ENCODE measurements around the gene MPPED1. TPM values are rescaled to one million over a fixed set of nuclear protein-coding genes. Genes with fewer than 3 reads are reported as not detected.

The MPPED1 gene
- total RNA-seq, 2 donors from 2014 or later: 0.11 to 0.59 TPM

DNA sequence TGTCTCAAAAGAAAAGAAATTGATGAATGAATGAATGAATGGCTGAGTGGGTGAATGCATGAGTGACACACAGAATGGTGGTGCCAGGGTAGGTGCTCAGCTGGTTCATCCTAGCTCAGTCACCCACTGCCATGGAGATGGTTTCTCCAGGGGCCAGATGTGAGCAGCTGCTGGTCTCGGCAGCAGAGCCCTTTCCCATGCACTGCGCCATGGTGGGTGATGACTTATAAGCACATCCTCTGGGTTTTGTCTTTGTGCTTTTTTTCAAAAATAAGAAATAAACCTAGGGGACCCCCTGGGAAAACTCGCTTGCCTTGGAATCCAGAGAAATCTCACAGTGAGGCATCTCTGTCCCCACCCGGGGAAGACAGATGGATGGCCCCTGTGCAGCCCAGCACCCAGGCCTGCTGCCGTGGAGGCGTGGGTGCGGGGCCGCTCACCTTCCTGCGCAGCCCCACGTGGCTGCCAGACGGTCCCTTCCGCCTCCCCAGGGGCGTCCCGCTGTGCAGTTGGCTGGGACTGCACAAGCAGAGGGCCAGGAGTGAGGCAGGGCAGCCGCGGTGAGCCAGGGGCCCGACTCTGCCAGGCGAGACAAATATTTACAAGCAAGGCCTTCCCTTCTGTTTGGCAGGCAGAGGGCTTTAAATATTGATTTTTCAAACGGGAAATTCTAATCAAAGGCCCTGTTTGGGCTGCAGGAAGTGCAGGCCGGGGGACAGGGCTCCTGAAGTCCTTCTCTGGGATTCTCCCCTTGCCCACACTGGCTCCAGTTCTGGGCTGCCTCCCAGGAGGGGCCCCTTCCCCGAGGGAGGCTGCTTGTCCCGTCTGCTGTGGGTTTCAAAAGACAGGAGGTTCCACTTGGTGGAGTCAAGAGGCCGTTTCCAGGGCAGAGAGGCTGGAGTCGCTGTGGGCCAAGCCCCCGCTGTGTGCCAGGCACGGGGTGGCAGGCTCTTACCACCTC, 24.3 kb downstream of the MPPED1 start:
- Mint-ChIP-seq H3K9me3 (no peaks in the 10 kb centered on the region), H3K4me1 (no peaks in the 10 kb centered on the region), H3K4me3 (no peak overlapping the region), H3K27me3 (ENCODE audit: insufficient read depth) (peaks cover 21% of the 10 kb centered on the region), H3K36me3 (ENCODE audit: low read depth) (no peaks in the 10 kb centered on the region), H3K27ac (no peak overlapping the region)
- no peaks in the 10 kb centered on the region for H3K4me1 ChIP-seq (ENCODE audit: control insufficient read depth, insufficient read depth, low read length)
- 83 to 86% methylated on average over 18 to 26 of the region's 26 CpGs for WGBS, 2 experiments (ENCODE audit: insufficient coverage in 1 of 2, insufficient read length in 1 of 2)
- no peak overlapping the region for H3K4me3 ChIP-seq (ENCODE audit: low read length)
- no peaks in the 10 kb centered on the region for H3K36me3 ChIP-seq (ENCODE audit: control insufficient read depth, insufficient read depth, low read length)
- no peak overlapping the region for H3K27ac ChIP-seq (ENCODE audit: low read depth, low read length)
- H3K9me3 ChIP-seq (ENCODE audit: control insufficient read depth, low read length): no peaks in the 10 kb centered on the region
- peak; percentile 46 for DNase-seq
- no peak overlapping the region for H3K9ac ChIP-seq (ENCODE audit: extremely low read depth, low read length, poor library complexity, severe bottlenecking)
- TF ChIP-seq, protein P1, sequence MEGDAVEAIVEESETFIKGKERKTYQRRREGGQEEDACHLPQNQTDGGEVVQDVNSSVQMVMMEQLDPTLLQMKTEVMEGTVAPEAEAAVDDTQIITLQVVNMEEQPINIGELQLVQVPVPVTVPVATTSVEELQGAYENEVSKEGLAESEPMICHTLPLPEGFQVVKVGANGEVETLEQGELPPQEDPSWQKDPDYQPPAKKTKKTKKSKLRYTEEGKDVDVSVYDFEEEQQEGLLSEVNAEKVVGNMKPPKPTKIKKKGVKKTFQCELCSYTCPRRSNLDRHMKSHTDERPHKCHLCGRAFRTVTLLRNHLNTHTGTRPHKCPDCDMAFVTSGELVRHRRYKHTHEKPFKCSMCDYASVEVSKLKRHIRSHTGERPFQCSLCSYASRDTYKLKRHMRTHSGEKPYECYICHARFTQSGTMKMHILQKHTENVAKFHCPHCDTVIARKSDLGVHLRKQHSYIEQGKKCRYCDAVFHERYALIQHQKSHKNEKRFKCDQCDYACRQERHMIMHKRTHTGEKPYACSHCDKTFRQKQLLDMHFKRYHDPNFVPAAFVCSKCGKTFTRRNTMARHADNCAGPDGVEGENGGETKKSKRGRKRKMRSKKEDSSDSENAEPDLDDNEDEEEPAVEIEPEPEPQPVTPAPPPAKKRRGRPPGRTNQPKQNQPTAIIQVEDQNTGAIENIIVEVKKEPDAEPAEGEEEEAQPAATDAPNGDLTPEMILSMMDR (conservative IDR thresholded peaks at IDR 0.05): no peak
- H3K27me3 ChIP-seq (ENCODE audit: control insufficient read depth, insufficient read depth, low read length, poor library complexity, severe bottlenecking): peaks cover 14% of the 10 kb centered on the region

DNA sequence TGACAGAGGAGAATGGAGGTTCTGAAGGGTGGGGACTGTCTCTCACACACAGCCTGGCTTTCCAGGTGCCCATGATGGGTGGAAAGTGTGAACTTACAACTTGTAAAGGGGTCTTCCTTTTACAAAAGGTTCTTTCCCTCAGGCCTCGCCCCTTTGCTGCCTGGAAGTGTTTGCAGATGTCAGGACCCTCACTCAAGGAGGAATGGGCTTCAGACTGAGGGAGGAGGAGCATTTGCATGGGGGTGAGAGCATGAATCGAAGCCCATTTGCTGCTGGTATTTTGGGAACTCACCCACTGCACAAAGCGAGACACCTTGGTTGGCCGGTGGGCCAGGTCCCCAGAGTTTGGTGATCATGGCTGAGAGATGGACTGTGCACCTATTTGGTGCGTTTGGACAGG, 25.1 kb downstream of the MPPED1 start:
- no peak overlapping the region for H3K4me3 ChIP-seq (ENCODE audit: low read length)
- Mint-ChIP-seq H3K4me3 (no peak overlapping the region), H3K36me3 (ENCODE audit: low read depth) (no peaks in the 10 kb centered on the region), H3K9me3 (no peaks in the 10 kb centered on the region), H3K27me3 (ENCODE audit: insufficient read depth) (peaks cover 14% of the 10 kb centered on the region), H3K27ac (no peak overlapping the region), H3K4me1 (no peaks in the 10 kb centered on the region)
- no peak overlapping the region for H3K27ac ChIP-seq (ENCODE audit: low read depth, low read length)
- no peak for DNase-seq
- H3K9ac ChIP-seq (ENCODE audit: extremely low read depth, low read length, poor library complexity, severe bottlenecking): no peak overlapping the region
- H3K27me3 ChIP-seq (ENCODE audit: control insufficient read depth, insufficient read depth, low read length, poor library complexity, severe bottlenecking): peaks cover 7% of the 10 kb centered on the region
- no peaks in the 10 kb centered on the region for H3K9me3 ChIP-seq (ENCODE audit: control insufficient read depth, low read length)
- TF ChIP-seq, protein P1 (conservative IDR thresholded peaks at IDR 0.05): no peak
- no peaks in the 10 kb centered on the region for H3K4me1 ChIP-seq (ENCODE audit: control insufficient read depth, insufficient read depth, low read length)
- no peaks in the 10 kb centered on the region for H3K36me3 ChIP-seq (ENCODE audit: control insufficient read depth, insufficient read depth, low read length)
- 90 to 100% methylated on average over 5 of the region's 5 CpGs for WGBS, 2 experiments (ENCODE audit: insufficient coverage in 1 of 2, insufficient read length in 1 of 2)

DNA sequence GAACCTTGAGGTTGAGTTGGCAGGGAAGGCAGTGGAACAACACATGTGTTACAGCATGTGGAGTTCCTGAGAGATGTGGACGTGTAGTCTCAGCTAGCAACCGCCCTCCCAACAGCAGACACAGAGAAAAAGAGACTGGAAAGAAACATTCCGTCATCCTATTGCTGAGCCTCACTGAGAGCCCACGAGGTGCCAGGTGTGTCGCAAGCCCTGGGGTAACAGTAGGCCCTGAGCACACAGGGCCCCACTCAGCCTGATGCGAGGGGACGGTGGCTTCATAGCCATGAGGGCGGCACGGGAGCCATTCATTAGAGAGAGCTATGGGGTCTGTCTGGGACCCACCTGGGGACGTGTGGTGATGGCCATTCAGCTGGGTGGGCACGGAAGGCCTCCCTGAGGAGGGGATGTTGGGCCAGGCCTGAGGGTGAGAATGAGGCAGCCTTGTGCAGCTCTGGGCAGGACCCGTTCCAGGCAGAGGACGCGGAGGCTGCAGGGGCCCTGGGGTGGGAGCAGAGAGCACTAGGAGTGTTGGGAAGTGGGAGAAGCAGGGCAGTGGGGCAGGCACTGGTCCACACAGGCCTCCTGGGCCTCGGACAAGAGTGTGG, 26.2 kb downstream of the MPPED1 start:
- Histone ChIP-seq H3K4me1 (ENCODE audit: control insufficient read depth, insufficient read depth, low read length) (no peaks in the 10 kb centered on the region), H3K9ac (ENCODE audit: extremely low read depth, low read length, poor library complexity, severe bottlenecking) (no peak overlapping the region), H3K36me3 (ENCODE audit: control insufficient read depth, insufficient read depth, low read length) (no peaks in the 10 kb centered on the region), H3K4me3 (ENCODE audit: low read length) (no peak overlapping the region), H3K9me3 (ENCODE audit: control insufficient read depth, low read length) (no peaks in the 10 kb centered on the region), H3K27me3 (ENCODE audit: control insufficient read depth, insufficient read depth, low read length, poor library complexity, severe bottlenecking) (no peaks in the 10 kb centered on the region), H3K27ac (ENCODE audit: low read depth, low read length) (no peak overlapping the region)
- no peaks in the 10 kb centered on the region for H3K4me1 Mint-ChIP-seq
- 86 to 92% methylated on average over 4 to 15 of the region's 15 CpGs for WGBS, 2 experiments (ENCODE audit: insufficient coverage in 1 of 2, insufficient read length in 1 of 2)
- peaks cover 8% of the 10 kb centered on the region for H3K27me3 Mint-ChIP-seq (ENCODE audit: insufficient read depth)
- no peak overlapping the region for H3K27ac Mint-ChIP-seq
- no peaks in the 10 kb centered on the region for H3K9me3 Mint-ChIP-seq
- DNase-seq: no peak
- no peak overlapping the region for H3K4me3 Mint-ChIP-seq
- TF ChIP-seq, protein P1 (conservative IDR thresholded peaks at IDR 0.05): no peak
- H3K36me3 Mint-ChIP-seq (ENCODE audit: low read depth): no peaks in the 10 kb centered on the region
